Measurements from ENCODE around the gene SLC27A6.

SLC27A6 gene

GRCh38 chr5:129063483-129064113, 98.3 kb downstream of the SLC27A6 start:
- DNase-seq (ENCODE audit: low read depth in 2 of 2) = no peak

GRCh38 chr5:129065721-129066120, 100.4 kb downstream of the SLC27A6 start:
- DNase-seq (ENCODE audit: low read depth in 2 of 2) = no peak

- DNase-seq (ENCODE audit: low read depth in 2 of 2) = no peak
Measured at GRCh38 chr5:129067745-129068144, 102.5 kb downstream of the SLC27A6 start.

- no peak for DNase-seq (ENCODE audit: low read depth in 2 of 2)
Measured at GRCh38 chr5:129069292-129069691, 104.0 kb downstream of the SLC27A6 start.

GRCh38 chr5:129073111-129073510, 107.8 kb downstream of the SLC27A6 start:
- DNase-seq (ENCODE audit: low read depth in 2 of 2) = no peak

- no peak for DNase-seq (ENCODE audit: low read depth in 2 of 2)
Measured at GRCh38 chr5:129074903-129075302, 109.6 kb downstream of the SLC27A6 start.

- DNase-seq (ENCODE audit: low read depth in 2 of 2) = no peak
Measured at GRCh38 chr5:129077433-129078075, 112.3 kb downstream of the SLC27A6 start.

- DNase-seq (ENCODE audit: low read depth in 2 of 2) = no peak
Measured at GRCh38 chr5:129078247-129078646, 113.0 kb downstream of the SLC27A6 start.

- no peak for DNase-seq (ENCODE audit: low read depth in 2 of 2)
Measured at GRCh38 chr5:129078660-129079059, 113.4 kb downstream of the SLC27A6 start.

- DNase-seq (ENCODE audit: low read depth in 2 of 2) = no peak
Measured at GRCh38 chr5:129079496-129079895, 114.2 kb downstream of the SLC27A6 start.

- DNase-seq (ENCODE audit: low read depth in 2 of 2) = no peak
Measured at GRCh38 chr5:129080766-129081165, 115.5 kb downstream of the SLC27A6 start.

GRCh38 chr5:129082225-129083136, 117.2 kb downstream of the SLC27A6 start:
- DNase-seq (ENCODE audit: low read depth in 2 of 2) = no peak
